GM12878 (cell line): ENCODE data around the gene PARK7. TPM values are rescaled to one million over a fixed set of nuclear protein-coding genes. Genes with fewer than 3 reads are reported as not detected.

Source experiments
- ATAC-seq: fragments of 200-7000 bp; cut with Tn5 transposase; 3 replicates; pipeline ENCODE4 v1.9.1; 2020; ENCODE audit warnings: mild to moderate bottlenecking, moderate library complexity
- BruUV-seq: library from RNA; stranded (reverse); fragments of 400-500 nt; replicated peaks from 2 replicates; lab custom pipeline; 2021; lab: Mats Ljungman, UMichigan
- CTCF ChIA-PET: fragments of 300-600 bp; sonication (Branson Sonifier 250); formaldehyde crosslinking; extraction: SDS; loops from one replicate; lab custom pipeline; 2021; ENCODE audit warnings: inconsistent platforms; lab: Yijun Ruan, JAX
- POLR2A ChIA-PET: fragments of 350-600 bp; formaldehyde crosslinking; extraction: SDS; loops from one replicate; lab custom pipeline; 2021; ENCODE audit warnings: inconsistent platforms; lab: Charles Lee
- RAD21 ChIA-PET: fragments of 300-600 bp; sonication (Branson Sonifier 250); formaldehyde crosslinking; loops from one replicate; lab custom pipeline; 2023; ENCODE audit warnings: antibody characterized with exemption; ENCODE audit not compliant: unreplicated experiment; lab: Charles Lee
- SMC1A ChIA-PET: fragments of 300-600 bp; sonication (Branson Sonifier 250); formaldehyde crosslinking; loops from one replicate; lab custom pipeline; 2023; ENCODE audit not compliant: unreplicated experiment, uncharacterized antibody; lab: Charles Lee
- DNase-seq: peaks from one replicate; pipeline ENCODE4 v3.0.0-alpha.2; 2011; ENCODE audit warnings: low read depth, low spot score
- FAIRE-seq: peaks from 3 replicates; lab custom pipeline; 2011; peaks lifted over from hg19 to GRCh38; lab: Jason Lieb, UNC
- H2AFZ ChIP-seq: 2 replicates; pipeline ENCODE4 v1.6.0; 2011; ENCODE audit warnings: low read depth, low read length, control low read depth; ENCODE audit not compliant: control insufficient read depth
- H3K27ac ChIP-seq: 2 replicates; pipeline ENCODE4 v1.5.1; 2011; ENCODE audit warnings: control low read depth; ENCODE audit not compliant: control insufficient read depth, insufficient read depth
- H3K27me3 ChIP-seq, 2 experiments: replicated peaks in 1 of 2; 2 replicates each; pipeline versions ENCODE4 v1.6.0 to v1.6.1; 2011; ENCODE audit warnings: low read length in 1 of 2; ENCODE audit not compliant: control insufficient read depth in 2 of 2, insufficient read depth in 2 of 2
- H3K36me3 ChIP-seq, 2 experiments: 2 replicates each; pipeline ENCODE4 v1.5.1; 2011; ENCODE audit warnings: low read length in 1 of 2; ENCODE audit not compliant: control insufficient read depth in 2 of 2, insufficient read depth in 2 of 2
- H3K4me1 ChIP-seq: 2 replicates; pipeline ENCODE4 v1.6.1; 2011; ENCODE audit warnings: mild to moderate bottlenecking, low read length, moderate library complexity, mixed read lengths; ENCODE audit not compliant: control insufficient read depth, insufficient read depth
- H3K4me2 ChIP-seq: 2 replicates; pipeline ENCODE4 v1.6.0; 2011; ENCODE audit warnings: control low read depth; ENCODE audit not compliant: control insufficient read depth, insufficient read depth
- H3K4me3 ChIP-seq: fragments of 200-600 bp; sonication (generic); 2 replicates; pipeline ENCODE4 v1.5.1; 2016
- H3K79me2 ChIP-seq: 2 replicates; pipeline ENCODE4 v1.6.0; 2011; ENCODE audit warnings: low read length; ENCODE audit not compliant: control insufficient read depth, insufficient read depth
- H3K9ac ChIP-seq: 2 replicates; pipeline ENCODE4 v1.8.0; 2011; ENCODE audit warnings: low read length, control low read depth, mixed read lengths; ENCODE audit not compliant: control insufficient read depth, insufficient read depth
- H3K9me3 ChIP-seq: replicated peaks from 3 replicates; pipeline ENCODE4 v1.5.1; 2011; ENCODE audit warnings: mild to moderate bottlenecking, low read length; ENCODE audit not compliant: control insufficient read depth, insufficient read depth
- H4K20me1 ChIP-seq: 2 replicates; pipeline ENCODE4 v1.6.0; 2011; ENCODE audit not compliant: control insufficient read depth, insufficient read depth
- ATF7 ChIP-seq: fragments of 450-650 bp; IDR thresholded peaks from 2 replicates; pipeline ENCODE4 v1.6.1; 2016; ENCODE audit warnings: low read depth, mild to moderate bottlenecking
- CHD1 ChIP-seq: IDR thresholded peaks from 2 replicates; pipeline ENCODE4 v1.6.1; 2012; ENCODE audit warnings: low read depth, low read length, improper control_type of control experiment
- CREB1 ChIP-seq: IDR thresholded peaks from 2 replicates; pipeline ENCODE4 v1.6.1; 2012; ENCODE audit warnings: low read depth, mild to moderate bottlenecking, inconsistent platforms
- EZH2 ChIP-seq: IDR thresholded peaks from 2 replicates; pipeline ENCODE4 v1.6.1; 2012; ENCODE audit warnings: low read depth, mild to moderate bottlenecking, control low read depth, inconsistent platforms, low read length, borderline replicate concordance; ENCODE audit not compliant: control insufficient read depth
- KLF5 ChIP-seq: fragments of 450-650 bp; IDR thresholded peaks from 2 replicates; pipeline ENCODE4 v1.6.1; 2014; ENCODE audit warnings: mild to moderate bottlenecking; ENCODE audit not compliant: partially characterized antibody
- MTA3 ChIP-seq: IDR thresholded peaks from 2 replicates; pipeline ENCODE4 v1.6.1; 2012; ENCODE audit warnings: low read length, inconsistent platforms, borderline replicate concordance
- NRF1 ChIP-seq: conservative IDR thresholded peaks from 2 replicates; pipeline ENCODE4 v1.6.1; 2011; ENCODE audit warnings: mild to moderate bottlenecking, low read depth, low read length, improper control_type of control experiment
- POLR2AphosphoS2 ChIP-seq: IDR thresholded peaks from 2 replicates; pipeline ENCODE4 v1.6.1; 2011; ENCODE audit warnings: low read depth, mild to moderate bottlenecking, low read length, improper control_type of control experiment, moderate library complexity
- SRF ChIP-seq, 2 experiments: IDR thresholded peaks; 2 replicates each; pipeline ENCODE4 v1.6.1; 2011; ENCODE audit warnings: low read depth in 2 of 2, low read length in 2 of 2, mild to moderate bottlenecking in 1 of 2, moderate library complexity in 1 of 2
- ZNF274 ChIP-seq: IDR thresholded peaks from one replicate; pipeline ENCODE4 v1.8.0; 2011; ENCODE audit not compliant: insufficient read length, insufficient read depth
- ZNF622 ChIP-seq: fragments of 450-650 bp; IDR thresholded peaks from 2 replicates; pipeline ENCODE4 v1.6.1; 2017; ENCODE audit warnings: mild to moderate bottlenecking, inconsistent platforms
- WGBS: methylation state at CpG from one replicate; pipeline ENCODE4 v1.1.6; 2016; ENCODE audit warnings: low lambda C conversion rate; ENCODE audit not compliant: insufficient replicate concordance, insufficient coverage; ENCODE audit errors: missing lambda C conversion rate; 5-methylcytosine and 5-hydroxymethylcytosine counted together
- in situ Hi-C: fragments of 300-500 bp; cut with MboI; formaldehyde crosslinking; loops from 9 replicates; pipeline ENCODE4 v1.14.3; 2018; ENCODE audit warnings: mixed read lengths
- intact Hi-C: fragments of 100-400 bp; cut with micrococcal nuclease; formaldehyde crosslinking; loops from one replicate; pipeline ENCODE4 v1.14.2; 2022; ENCODE audit not compliant: unreplicated experiment
- polyA plus RNA-seq, 11 experiments: library from polyadenylated mRNA; depleted of rRNA in 4 of 11; unstranded in 6 of 11; stranded (reverse) in 5 of 11; fragments of >200 nt; fragmentation: Nextera tagmentation in 4 of 11; fragmentation: Illumina TruSeq in 1 of 11; extraction: Ambion mirVana in 4 of 11; extraction: Trizol in 1 of 11; gene quantifications; 1 replicate in 1 of 11; 2 replicates in 10 of 11; pipeline versions ENCODE4 v1.2.1 to v1.2.3, GENCODE V29; 2011 to 2016; ENCODE audit warnings: inconsistent platforms in 2 of 11, missing spikeins in 2 of 11, low read depth in 1 of 11
- total RNA-seq, 4 experiments: library from RNA; depleted of rRNA in 3 of 4; stranded (reverse); fragments of >200 nt in 3 of 4; fragmentation: Illumina TruSeq in 1 of 4; extraction: Trizol in 1 of 4; gene quantifications; 2 replicates each; pipeline versions ENCODE4 v1.2.1 to v1.2.3, GENCODE V29; 2013 to 2021
- TF ChIP-seq, protein P1 (sequence below): fragments of 450-650 bp; IDR thresholded peaks from 2 replicates; pipeline ENCODE4 v1.6.1; 2016; ENCODE audit warnings: mild to moderate bottlenecking
- TF ChIP-seq, protein P2 (sequence below): fragments of 450-650 bp; IDR thresholded peaks from 2 replicates; pipeline ENCODE4 v1.6.1; 2017; ENCODE audit warnings: mild to moderate bottlenecking

The PARK7 gene
- total and polyA plus RNA-seq, 10 of the 15 experiments (the other 5 are each of a cell fraction or from before 2014, with no cell fraction given) = 267 to 1,056 (median 495) TPM

DNA sequence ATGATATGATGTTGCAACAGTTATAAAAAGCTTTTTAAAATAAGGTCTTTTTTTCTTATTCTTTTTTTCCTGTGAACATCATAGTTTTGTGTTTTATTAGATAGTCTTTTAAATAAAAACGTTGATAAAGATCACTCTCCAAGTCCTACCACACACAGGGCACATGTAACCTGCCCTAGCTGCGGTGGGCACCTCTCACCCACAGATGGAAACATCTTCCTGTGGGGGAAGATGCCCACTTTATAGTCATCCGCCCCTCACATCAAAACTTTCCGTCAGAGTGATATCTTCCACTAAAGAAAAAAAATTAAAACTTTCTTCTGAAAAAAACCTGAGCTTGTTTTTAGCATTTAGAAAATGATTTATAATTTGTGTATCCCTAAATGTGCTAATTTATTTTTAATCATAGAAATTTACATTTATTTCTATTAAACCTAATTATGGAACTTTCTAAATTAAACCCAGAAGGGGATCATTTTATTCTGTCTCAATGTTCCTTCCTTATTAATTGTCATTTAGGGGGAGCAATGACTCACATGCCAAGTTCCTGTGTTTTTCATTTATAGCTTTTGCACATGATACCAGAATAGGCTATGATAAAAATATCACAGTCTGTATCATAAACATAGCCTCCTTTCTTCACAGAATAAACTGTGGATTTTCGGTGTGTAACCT, 45.5 kb upstream of the PARK7 start:
- WGBS = 26% methylated on average over 5 of the region's 5 CpGs
- intact Hi-C loops (no loop called here), in situ Hi-C loops (no loop called here)
- no TSS peak for BruUV-seq
- H3K9me3 ChIP-seq = no peaks in the 10 kb centered on the region
- POLR2A ChIA-PET = no interaction called here
- CTCF ChIA-PET = interaction anchor here (1.0 to 2.4 kb wide), 4 partner anchors 8 to 24 kb away, joined by 3 to 14 read pairs (median 5); no protein-coding TSS in a partner anchor
- DNase-seq = no peak
- H3K27ac ChIP-seq = no peak overlapping the region
- no peak for ATAC-seq
- no peak overlapping the region for H3K9ac ChIP-seq
- H2AFZ ChIP-seq = no peak overlapping the region
- FAIRE-seq = no peak
- no peaks in the 10 kb centered on the region for H3K4me1 ChIP-seq
- no peaks in the 10 kb centered on the region for H3K27me3 ChIP-seq
- H3K36me3 ChIP-seq = no peaks in the 10 kb centered on the region
- RAD21 ChIA-PET = no interaction called here
- TF ChIP-seq, protein P1, sequence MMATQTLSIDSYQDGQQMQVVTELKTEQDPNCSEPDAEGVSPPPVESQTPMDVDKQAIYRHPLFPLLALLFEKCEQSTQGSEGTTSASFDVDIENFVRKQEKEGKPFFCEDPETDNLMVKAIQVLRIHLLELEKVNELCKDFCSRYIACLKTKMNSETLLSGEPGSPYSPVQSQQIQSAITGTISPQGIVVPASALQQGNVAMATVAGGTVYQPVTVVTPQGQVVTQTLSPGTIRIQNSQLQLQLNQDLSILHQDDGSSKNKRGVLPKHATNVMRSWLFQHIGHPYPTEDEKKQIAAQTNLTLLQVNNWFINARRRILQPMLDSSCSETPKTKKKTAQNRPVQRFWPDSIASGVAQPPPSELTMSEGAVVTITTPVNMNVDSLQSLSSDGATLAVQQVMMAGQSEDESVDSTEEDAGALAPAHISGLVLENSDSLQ = no peak
- no peak for TF ChIP-seq CREB1
- SMC1A ChIA-PET = interaction anchor here (1.7 kb wide), 1 partner anchor 24 kb away, joined by 5 read pairs; no protein-coding TSS in a partner anchor
- H3K4me3 ChIP-seq = no peak overlapping the region
- no peaks in the 10 kb centered on the region for H4K20me1 ChIP-seq
- no peak overlapping the region for H3K4me2 ChIP-seq
- no peaks in the 10 kb centered on the region for H3K79me2 ChIP-seq

DNA sequence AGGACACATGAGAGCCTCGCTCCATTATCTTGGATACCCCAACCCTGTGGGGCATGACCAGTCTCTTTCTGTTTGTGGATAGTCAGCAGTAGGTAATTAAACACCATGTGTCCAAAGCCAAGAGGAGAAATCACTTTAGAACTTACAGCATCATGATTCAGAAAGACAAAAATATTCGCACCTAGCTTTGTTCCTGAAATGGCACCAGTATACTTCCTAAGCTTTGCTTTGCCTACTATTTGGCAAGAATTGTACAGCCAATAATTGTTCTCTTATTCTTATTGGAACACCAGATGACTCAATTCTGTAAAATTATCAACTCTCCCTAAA, 45.0 kb upstream of the PARK7 start:
- RAD21 ChIA-PET = no interaction called here
- H3K9me3 ChIP-seq = no peaks in the 10 kb centered on the region
- no peak overlapping the region for H3K27ac ChIP-seq
- TF ChIP-seq POLR2AphosphoS2 (no peak), KLF5 (no peak), ATF7 (no peak), ZNF622 (no peak), NRF1 (no peak), MTA3 (no peak), EZH2 (no peak), SRF (IDR thresholded peaks at IDR 0.05; ENCODE audit: low read depth in 2 of 2, low read length in 2 of 2) (no peak), ZNF274 (no peak), CHD1 (no peak)
- TF ChIP-seq, protein P2, sequence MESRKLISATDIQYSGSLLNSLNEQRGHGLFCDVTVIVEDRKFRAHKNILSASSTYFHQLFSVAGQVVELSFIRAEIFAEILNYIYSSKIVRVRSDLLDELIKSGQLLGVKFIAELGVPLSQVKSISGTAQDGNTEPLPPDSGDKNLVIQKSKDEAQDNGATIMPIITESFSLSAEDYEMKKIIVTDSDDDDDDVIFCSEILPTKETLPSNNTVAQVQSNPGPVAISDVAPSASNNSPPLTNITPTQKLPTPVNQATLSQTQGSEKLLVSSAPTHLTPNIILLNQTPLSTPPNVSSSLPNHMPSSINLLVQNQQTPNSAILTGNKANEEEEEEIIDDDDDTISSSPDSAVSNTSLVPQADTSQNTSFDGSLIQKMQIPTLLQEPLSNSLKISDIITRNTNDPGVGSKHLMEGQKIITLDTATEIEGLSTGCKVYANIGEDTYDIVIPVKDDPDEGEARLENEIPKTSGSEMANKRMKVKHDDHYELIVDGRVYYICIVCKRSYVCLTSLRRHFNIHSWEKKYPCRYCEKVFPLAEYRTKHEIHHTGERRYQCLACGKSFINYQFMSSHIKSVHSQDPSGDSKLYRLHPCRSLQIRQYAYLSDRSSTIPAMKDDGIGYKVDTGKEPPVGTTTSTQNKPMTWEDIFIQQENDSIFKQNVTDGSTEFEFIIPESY = no peak
- TF ChIP-seq, all 136 proteins: peak for 0
- Histone ChIP-seq H3K27me3 (no peaks in the 10 kb centered on the region), H3K79me2 (no peaks in the 10 kb centered on the region), H4K20me1 (no peaks in the 10 kb centered on the region), H3K4me3 (no peak overlapping the region), H3K9ac (no peak overlapping the region), H3K36me3 (no peaks in the 10 kb centered on the region), H2AFZ (no peak overlapping the region), H3K4me2 (no peak overlapping the region), H3K4me1 (no peaks in the 10 kb centered on the region)
- SMC1A ChIA-PET = interaction anchor here (1.7 kb wide), 1 partner anchor 23 kb away, joined by 5 read pairs; no protein-coding TSS in a partner anchor
- DNase-seq = no peak
- intact Hi-C loops = no loop called here
- in situ Hi-C loops = no loop called here
- POLR2A ChIA-PET = no interaction called here
- WGBS = 39% methylated on average over 2 of the region's 2 CpGs
- FAIRE-seq = no peak
- CTCF ChIA-PET = interaction anchor here (1.0 to 2.4 kb wide), 4 partner anchors 8 to 23 kb away, joined by 3 to 14 read pairs (median 5); no protein-coding TSS in a partner anchor
- no peak for ATAC-seq
- no TSS peak for BruUV-seq
